Neural cell (in vitro differentiated cells): ENCODE data around the gene PGLYRP4. TPM values are rescaled to one million over a fixed set of nuclear protein-coding genes. Genes with fewer than 3 reads are reported as not detected.

Source experiments
- H2AFZ ChIP-seq: fragments of 200-600, 300-800 bp; sonication (generic), shearing (Covaris generic); 2 replicates; pipeline ENCODE4 v1.6.0; 2014; ENCODE audit warnings: low read depth, mild to moderate bottlenecking, antibody characterized with exemption, low read length, moderate library complexity
- H3F3A ChIP-seq: fragments of 200-600 bp; shearing (Covaris generic); 2 replicates; pipeline ENCODE4 v1.6.1; 2016; ENCODE audit warnings: mild to moderate bottlenecking, moderate library complexity, mixed read lengths, antibody characterized with exemption, low read length; ENCODE audit not compliant: insufficient read depth, poor library complexity, severe bottlenecking
- H3K27ac ChIP-seq: fragments of 200-600, 300-800 bp; sonication (generic), shearing (Covaris generic); 2 replicates; pipeline ENCODE4 v1.5.1; 2014; ENCODE audit warnings: mild to moderate bottlenecking, low read length, moderate library complexity
- H3K27me3 ChIP-seq: fragments of 300-800, 200-600 bp; sonication (generic), shearing (Covaris generic); 2 replicates; pipeline ENCODE4 v1.6.0; 2014; ENCODE audit warnings: mild to moderate bottlenecking, low read depth, low read length, moderate library complexity; ENCODE audit not compliant: insufficient read depth
- H3K36me3 ChIP-seq: fragments of 300-800, 200-600 bp; sonication (generic), shearing (Covaris generic); 2 replicates; pipeline ENCODE4 v1.5.1; 2014; ENCODE audit warnings: mild to moderate bottlenecking, antibody characterized with exemption, low read length, moderate library complexity; ENCODE audit not compliant: insufficient read depth
- H3K4me2 ChIP-seq: fragments of 300-800, 200-600 bp; sonication (generic), shearing (Covaris generic); 2 replicates; pipeline ENCODE4 v1.6.0; 2014; ENCODE audit warnings: mild to moderate bottlenecking, low read length
- H3K4me3 ChIP-seq: fragments of 300-800, 200-600 bp; sonication (generic), shearing (Covaris generic); 2 replicates; pipeline ENCODE4 v1.5.1; 2014; ENCODE audit warnings: mild to moderate bottlenecking, low read length, moderate library complexity
- H3K79me2 ChIP-seq: fragments of 200-600 bp; shearing (Covaris generic); replicated peaks from 2 replicates; pipeline ENCODE4 v1.6.0; 2014; ENCODE audit warnings: mild to moderate bottlenecking, low read length, moderate library complexity; ENCODE audit not compliant: insufficient read depth
- H3K9ac ChIP-seq: fragments of 300-800, 200-600 bp; sonication (generic), shearing (Covaris generic); 2 replicates; pipeline ENCODE4 v1.6.1; 2016; ENCODE audit warnings: mild to moderate bottlenecking, low read length, mixed read lengths
- H3K9me2 ChIP-seq: fragments of 200-600 bp; shearing (Covaris generic); 2 replicates; pipeline ENCODE4 v1.6.1; 2016; ENCODE audit warnings: mild to moderate bottlenecking, low read length, mixed read lengths; ENCODE audit not compliant: insufficient read depth
- H3K9me3 ChIP-seq: fragments of 200-600, 300-800 bp; sonication (generic), shearing (Covaris generic); 2 replicates; pipeline ENCODE4 v1.6.1; 2016; ENCODE audit warnings: mild to moderate bottlenecking, mixed run types, low read length, moderate library complexity, mixed read lengths
- H4K20me1 ChIP-seq: fragments of 200-600 bp; shearing (Covaris generic); 2 replicates; pipeline ENCODE4 v1.6.1; 2016; ENCODE audit warnings: mild to moderate bottlenecking, mixed run types; ENCODE audit not compliant: insufficient read depth
- EP300 ChIP-seq: fragments of 450-650 bp; conservative IDR thresholded peaks from 2 replicates; pipeline ENCODE4 v1.6.1; 2014; ENCODE audit warnings: antibody characterized with exemption, mild to moderate bottlenecking, moderate library complexity; ENCODE audit not compliant: poor library complexity, severe bottlenecking
- EZH2 ChIP-seq: fragments of 200-600, 300-800 bp; shearing (Covaris generic), sonication (generic); IDR thresholded peaks from 2 replicates; pipeline ENCODE4 v1.6.1; 2014; ENCODE audit warnings: antibody characterized with exemption, low read length, borderline replicate concordance, mild to moderate bottlenecking; ENCODE audit not compliant: insufficient read depth, poor library complexity, severe bottlenecking
- MXI1 ChIP-seq: fragments of 450-650 bp; conservative IDR thresholded peaks from 2 replicates; pipeline ENCODE4 v1.6.1; 2014; ENCODE audit warnings: antibody characterized with exemption, mild to moderate bottlenecking; ENCODE audit not compliant: poor library complexity, severe bottlenecking
- POLR2AphosphoS5 ChIP-seq: IDR thresholded peaks from 2 replicates; pipeline ENCODE4 v1.6.1; 2012
- RAD21 ChIP-seq: fragments of 450-650 bp; conservative IDR thresholded peaks from 2 replicates; pipeline ENCODE4 v1.6.1; 2014; ENCODE audit warnings: antibody characterized with exemption, mild to moderate bottlenecking, moderate library complexity
- SMC3 ChIP-seq: fragments of 450-650 bp; conservative IDR thresholded peaks from 2 replicates; pipeline ENCODE4 v1.6.1; 2014; ENCODE audit warnings: antibody characterized with exemption, mild to moderate bottlenecking, moderate library complexity; ENCODE audit not compliant: poor library complexity
- TAF1 ChIP-seq: IDR thresholded peaks from 2 replicates; pipeline ENCODE4 v1.6.1; 2012; ENCODE audit warnings: low read depth
- polyA plus RNA-seq: library from polyadenylated mRNA; depleted of rRNA; stranded (reverse); fragments of >200 nt; gene quantifications from 2 replicates; pipeline ENCODE4 v1.2.3, GENCODE V29; 2014
- TF ChIP-seq, protein P1 (sequence below): IDR thresholded peaks from 2 replicates; pipeline ENCODE4 v1.6.1; 2012; ENCODE audit warnings: borderline replicate concordance
- TF ChIP-seq, protein P2 (sequence below): fragments of 450-650 bp; IDR thresholded peaks from 2 replicates; pipeline ENCODE4 v1.5.1; 2014; ENCODE audit warnings: antibody characterized with exemption, mild to moderate bottlenecking, moderate library complexity; ENCODE audit not compliant: poor library complexity, severe bottlenecking

The PGLYRP4 gene
- polyA plus RNA-seq, 1 donor from 2014 or later = not detected

DNA sequence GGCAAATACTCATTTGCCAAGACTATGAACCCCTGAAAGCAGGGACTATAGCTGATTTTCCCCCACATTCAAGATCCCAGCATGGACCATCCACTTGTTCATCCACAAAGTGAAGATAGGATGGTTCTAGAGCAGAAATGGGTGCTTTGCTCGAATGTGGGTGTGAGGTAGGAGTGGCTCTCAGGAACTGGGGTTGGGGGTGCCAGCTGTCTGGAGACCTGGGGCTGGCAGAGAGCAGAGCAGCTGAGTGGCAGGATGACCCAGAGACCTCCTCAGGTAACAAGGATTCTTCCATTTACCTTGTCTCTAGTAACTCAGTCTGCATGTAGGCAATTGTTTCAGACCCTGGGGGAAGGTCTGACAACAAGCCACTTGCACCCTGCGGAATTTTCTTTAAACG, 15.0 kb upstream of the PGLYRP4 start:
- Histone ChIP-seq H3K9ac (no peak overlapping the region), H3K79me2 (no peaks in the 10 kb centered on the region), H3K9me2 (no peaks in the 10 kb centered on the region), H3K4me3 (no peak overlapping the region), H2AFZ (no peak overlapping the region), H3F3A (no peaks in the 10 kb centered on the region), H4K20me1 (no peaks in the 10 kb centered on the region), H3K4me2 (no peak overlapping the region), H3K9me3 (no peaks in the 10 kb centered on the region), H3K36me3 (no peaks in the 10 kb centered on the region), H3K27ac (no peak overlapping the region), H3K27me3 (no peaks in the 10 kb centered on the region)
- TF ChIP-seq, protein P1, sequence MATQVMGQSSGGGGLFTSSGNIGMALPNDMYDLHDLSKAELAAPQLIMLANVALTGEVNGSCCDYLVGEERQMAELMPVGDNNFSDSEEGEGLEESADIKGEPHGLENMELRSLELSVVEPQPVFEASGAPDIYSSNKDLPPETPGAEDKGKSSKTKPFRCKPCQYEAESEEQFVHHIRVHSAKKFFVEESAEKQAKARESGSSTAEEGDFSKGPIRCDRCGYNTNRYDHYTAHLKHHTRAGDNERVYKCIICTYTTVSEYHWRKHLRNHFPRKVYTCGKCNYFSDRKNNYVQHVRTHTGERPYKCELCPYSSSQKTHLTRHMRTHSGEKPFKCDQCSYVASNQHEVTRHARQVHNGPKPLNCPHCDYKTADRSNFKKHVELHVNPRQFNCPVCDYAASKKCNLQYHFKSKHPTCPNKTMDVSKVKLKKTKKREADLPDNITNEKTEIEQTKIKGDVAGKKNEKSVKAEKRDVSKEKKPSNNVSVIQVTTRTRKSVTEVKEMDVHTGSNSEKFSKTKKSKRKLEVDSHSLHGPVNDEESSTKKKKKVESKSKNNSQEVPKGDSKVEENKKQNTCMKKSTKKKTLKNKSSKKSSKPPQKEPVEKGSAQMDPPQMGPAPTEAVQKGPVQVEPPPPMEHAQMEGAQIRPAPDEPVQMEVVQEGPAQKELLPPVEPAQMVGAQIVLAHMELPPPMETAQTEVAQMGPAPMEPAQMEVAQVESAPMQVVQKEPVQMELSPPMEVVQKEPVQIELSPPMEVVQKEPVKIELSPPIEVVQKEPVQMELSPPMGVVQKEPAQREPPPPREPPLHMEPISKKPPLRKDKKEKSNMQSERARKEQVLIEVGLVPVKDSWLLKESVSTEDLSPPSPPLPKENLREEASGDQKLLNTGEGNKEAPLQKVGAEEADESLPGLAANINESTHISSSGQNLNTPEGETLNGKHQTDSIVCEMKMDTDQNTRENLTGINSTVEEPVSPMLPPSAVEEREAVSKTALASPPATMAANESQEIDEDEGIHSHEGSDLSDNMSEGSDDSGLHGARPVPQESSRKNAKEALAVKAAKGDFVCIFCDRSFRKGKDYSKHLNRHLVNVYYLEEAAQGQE = no peak
- TF ChIP-seq EP300 = no peak
- TF ChIP-seq, protein P2, sequence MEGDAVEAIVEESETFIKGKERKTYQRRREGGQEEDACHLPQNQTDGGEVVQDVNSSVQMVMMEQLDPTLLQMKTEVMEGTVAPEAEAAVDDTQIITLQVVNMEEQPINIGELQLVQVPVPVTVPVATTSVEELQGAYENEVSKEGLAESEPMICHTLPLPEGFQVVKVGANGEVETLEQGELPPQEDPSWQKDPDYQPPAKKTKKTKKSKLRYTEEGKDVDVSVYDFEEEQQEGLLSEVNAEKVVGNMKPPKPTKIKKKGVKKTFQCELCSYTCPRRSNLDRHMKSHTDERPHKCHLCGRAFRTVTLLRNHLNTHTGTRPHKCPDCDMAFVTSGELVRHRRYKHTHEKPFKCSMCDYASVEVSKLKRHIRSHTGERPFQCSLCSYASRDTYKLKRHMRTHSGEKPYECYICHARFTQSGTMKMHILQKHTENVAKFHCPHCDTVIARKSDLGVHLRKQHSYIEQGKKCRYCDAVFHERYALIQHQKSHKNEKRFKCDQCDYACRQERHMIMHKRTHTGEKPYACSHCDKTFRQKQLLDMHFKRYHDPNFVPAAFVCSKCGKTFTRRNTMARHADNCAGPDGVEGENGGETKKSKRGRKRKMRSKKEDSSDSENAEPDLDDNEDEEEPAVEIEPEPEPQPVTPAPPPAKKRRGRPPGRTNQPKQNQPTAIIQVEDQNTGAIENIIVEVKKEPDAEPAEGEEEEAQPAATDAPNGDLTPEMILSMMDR = no peak
- TF ChIP-seq MXI1 = no peak
- TF ChIP-seq POLR2AphosphoS5 = no peak
- no peak for TF ChIP-seq SMC3
- no peak for TF ChIP-seq RAD21
- TF ChIP-seq EZH2 = no peak
- TF ChIP-seq TAF1 = no peak

DNA sequence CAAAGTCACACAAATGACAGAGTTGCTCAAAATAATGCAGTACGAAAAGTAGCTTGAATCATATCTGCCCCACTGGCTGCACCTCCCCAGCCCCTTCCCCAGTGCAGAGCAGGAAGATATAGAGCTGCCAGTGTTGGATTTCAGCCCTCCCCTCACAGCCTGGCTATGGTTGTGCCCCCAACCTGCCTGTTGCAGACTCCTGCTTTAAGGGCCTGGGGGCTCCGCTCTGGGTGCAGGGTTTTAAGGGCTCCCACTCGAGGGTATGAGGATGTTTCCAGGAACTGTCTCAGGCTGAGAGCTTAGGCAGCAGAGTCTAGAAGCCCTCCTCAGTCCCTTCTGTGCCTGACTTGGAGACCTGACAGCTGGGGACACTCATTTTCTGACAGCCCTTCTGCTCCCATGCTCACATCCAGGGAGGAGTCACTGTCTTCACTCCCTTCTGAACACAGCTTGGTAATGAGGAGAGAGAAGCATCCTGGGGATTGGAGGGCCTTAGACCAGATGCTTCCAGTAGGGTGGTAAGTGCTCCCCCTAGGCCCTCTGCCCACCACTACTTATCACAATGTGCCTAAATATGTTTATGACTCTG, 13.6 kb upstream of the PGLYRP4 start:
- H3K9me3 ChIP-seq = no peaks in the 10 kb centered on the region
- TF ChIP-seq EP300 (no peak), RAD21 (no peak), MXI1 (no peak), POLR2AphosphoS5 (no peak), TAF1 (no peak), EZH2 (no peak), SMC3 (no peak)
- TF ChIP-seq, protein P2 = no peak
- TF ChIP-seq, protein P1 = no peak
- H3K27me3 ChIP-seq = no peaks in the 10 kb centered on the region
- no peak overlapping the region for H3K27ac ChIP-seq
- H3K9ac ChIP-seq = no peak overlapping the region
- no peaks in the 10 kb centered on the region for H3K36me3 ChIP-seq
- no peak overlapping the region for H3K4me3 ChIP-seq
- no peaks in the 10 kb centered on the region for H4K20me1 ChIP-seq
- no peaks in the 10 kb centered on the region for H3K9me2 ChIP-seq
- H3K4me2 ChIP-seq = no peak overlapping the region
- no peak overlapping the region for H2AFZ ChIP-seq
- no peaks in the 10 kb centered on the region for H3F3A ChIP-seq
- no peaks in the 10 kb centered on the region for H3K79me2 ChIP-seq
